Psoas muscle (tissue), 8 donors: ENCODE measurements around the gene DHFR2. TPM values are rescaled to one million over a fixed set of nuclear protein-coding genes. Genes with fewer than 3 reads are reported as not detected.

Experiments
- ATAC-seq, 4 donors: fragments of 200-7000 bp; cut with Tn5 transposase; one replicate each; pipeline ENCODE4 v1.9.1; 2020; ENCODE audit warnings: moderate library complexity in 3 of 4, mild to moderate bottlenecking in 2 of 4
- DNase-seq, 2 donors: peaks; one replicate each; pipeline ENCODE4 v3.0.0-alpha.2; 2020
- H3K27ac ChIP-seq: fragments of 200-600 bp; one replicate; pipeline ENCODE4 v1.8.0; 2022
- H3K27me3 ChIP-seq, 3 donors: fragments of 200-600 bp in 1 of 3; one replicate each; pipeline versions ENCODE4 v1.6.1 to v1.8.0; 2013 to 2022; ENCODE audit warnings: low read length in 2 of 3, mild to moderate bottlenecking in 2 of 3, moderate library complexity in 1 of 3; ENCODE audit not compliant: insufficient read depth in 3 of 3
- H3K36me3 ChIP-seq, 2 donors: fragments of 200-600 bp in 1 of 2; one replicate each; pipeline versions ENCODE4 v1.6.1 to v1.8.0; 2013 to 2022; ENCODE audit warnings: low read depth in 1 of 2, mild to moderate bottlenecking in 1 of 2, moderate library complexity in 1 of 2; ENCODE audit not compliant: insufficient read depth in 1 of 2
- H3K4me1 ChIP-seq: fragments of 200-600 bp; one replicate; pipeline ENCODE4 v1.8.0; 2022
- H3K4me3 ChIP-seq: fragments of 200-600 bp; one replicate; pipeline ENCODE4 v1.8.0; 2022; ENCODE audit warnings: mild to moderate bottlenecking
- H3K9me3 ChIP-seq: fragments of 200-600 bp; one replicate; pipeline ENCODE4 v1.8.0; 2022
- CTCF ChIP-seq: fragments of 200-600 bp; IDR thresholded peaks from one replicate; pipeline ENCODE4 v1.8.0; 2022; ENCODE audit warnings: antibody characterized with exemption
- WGBS, 3 donors: extraction: QIAGEN DNeasy Blood & Tissue Kit; methylation state at CpG; one replicate each; pipeline versions ENCODE4 v1.1.6 to v1.1.7; 2013; 5-methylcytosine and 5-hydroxymethylcytosine counted together
- intact Hi-C, 2 donors: fragments of 100-400 bp; cut with DNase I; formaldehyde crosslinking; loops; one replicate each; pipeline versions ENCODE4 v1.11.0 to v1.14.2; 2022
- polyA plus RNA-seq, 3 donors: library from polyadenylated mRNA; stranded (reverse); fragments of 200-250 nt; gene quantifications; one replicate each; pipeline ENCODE4 v1.2.3, GENCODE V29; 2013
- total RNA-seq, 4 donors: library from RNA; stranded (reverse); fragmentation: NEBNext Ultra II Directional in 2 of 4; extraction: Animal tissue kit (Norgen Biotek cat#: 25700) in 2 of 4; gene quantifications; one replicate each; pipeline versions ENCODE4 v1.2.1 to v1.2.4, GENCODE V29; 2021 to 2023
- donor health status: healthy with polysubstance abuse.
- donor health status: DM: no; HTN: no; CAD: no; lungs with moderate emphysema.
- donor health status: Bipolar disorder and iron deficiency.
- donor health status: healthy.
- donor health status: DM: yes; HTN: yes; CAD: no.
- donor health status: DM: no; HTN: no; CAD: no.
- donor health status: DM: no; HTN: no; CAD: no.
- donor health status: DM: yes; HTN: yes; CAD: no.

The DHFR2 gene
- total and polyA plus RNA-seq, 7 donors = 0.49 to 2.8 (median 1.7) TPM

- no peak for TF ChIP-seq CTCF
- WGBS, 3 donors = 94 to 95% (median 95%) methylated on average over 3 of the region's 3 CpGs
- no peak overlapping the region for H3K27ac ChIP-seq
Measured at GRCh38 chr3:94011233-94011711, 51.4 kb downstream of the DHFR2 start.

GRCh38 chr3:94009608-94010007 is 53.1 kb downstream of the DHFR2 start:
- no peak for TF ChIP-seq CTCF
- Histone ChIP-seq H3K27me3 (no peaks in the 10 kb centered on the region), H3K9me3 (no peaks in the 10 kb centered on the region), H3K27ac (no peak overlapping the region), H3K4me3 (no peak overlapping the region), H3K4me1 (peaks cover 1% of the 10 kb centered on the region), H3K36me3 (no peaks in the 10 kb centered on the region)
- WGBS, 3 donors = 95 to 100% (median 97%) methylated on average over 2 of the region's 2 CpGs
- ATAC-seq (no peak), DNase-seq (no peak)
- intact Hi-C loops = no loop called here

More at GRCh38 chr3:94011233-94011711, 51.4 kb downstream of the DHFR2 start:
- ATAC-seq = no peak
- no peak for DNase-seq
- H3K27me3 ChIP-seq = no peaks in the 10 kb centered on the region
- no peak overlapping the region for H3K4me3 ChIP-seq
- H3K36me3 ChIP-seq = no peaks in the 10 kb centered on the region
- intact Hi-C loops = no loop called here
- H3K9me3 ChIP-seq = no peaks in the 10 kb centered on the region
- H3K4me1 ChIP-seq = no peaks in the 10 kb centered on the region

- no peaks in the 10 kb centered on the region for H3K27me3 ChIP-seq
- intact Hi-C loops = no loop called here
- no peaks in the 10 kb centered on the region for H3K36me3 ChIP-seq
- H3K4me1 ChIP-seq = peaks cover 4% of the 10 kb centered on the region
- DNase-seq = no peak
- H3K9me3 ChIP-seq = no peaks in the 10 kb centered on the region
- no peak overlapping the region for H3K4me3 ChIP-seq
- 90% methylated on average over 2 of the region's 2 CpGs for WGBS, 3 donors
- no peak overlapping the region for H3K27ac ChIP-seq
- TF ChIP-seq CTCF = no peak
- no peak for ATAC-seq
Measured at GRCh38 chr3:94008253-94008652, 54.5 kb downstream of the DHFR2 start.

Other genes with a start within 250 kb of the DHFR2 start
- gene PROS1, start 89.0 kb downstream of the DHFR2 start, total RNA-seq = 1 to 10 TPM; 5.2 to 9.4 (median 8.8) TPM
- gene PROS1, start 89.0 kb downstream of the DHFR2 start, polyA plus RNA-seq = 1 to 10 TPM; 3.8 to 6.0 (median 5.2) TPM
- 1 to 10 TPM; 1.8 to 2.6 (median 2.0) TPM for gene ARL13B, start 82.8 kb downstream of the DHFR2 start, total RNA-seq
- 1 to 10 TPM in 2 of 3 donors, under 1 TPM in 1; 0.86 to 1.5 (median 1.1) TPM for gene ARL13B, start 82.8 kb downstream of the DHFR2 start, polyA plus RNA-seq
- not detected for gene STX19, start 34.3 kb downstream of the DHFR2 start, total RNA-seq
- gene STX19, start 34.3 kb downstream of the DHFR2 start, polyA plus RNA-seq = not detected
- 1 to 10 TPM; 1.5 to 4.1 (median 2.7) TPM for gene NSUN3, start 145 bp upstream of the DHFR2 start, total RNA-seq
- gene NSUN3, start 145 bp upstream of the DHFR2 start, polyA plus RNA-seq = 1 to 10 TPM; 2.0 to 4.1 (median 2.3) TPM